CD1c-positive myeloid dendritic cell (primary cell): ENCODE measurements around the gene KDM4E.
"Not testable (repeated sequence)": the region's sequence is repeated elsewhere in the genome, so short reads cannot be mapped to it uniquely, and the experiment has no call there.

Experiments used
- DNase-seq: peaks from one replicate; pipeline ENCODE4 v3.0.0-alpha.2; 2016; ENCODE audit errors: extremely low spot score

KDM4E gene

GRCh38 chr11:95024958-95025357 lies at the start of gene KDM4E:
Gene KDM4E (plus strand): TSS chr11:95025258. CDS start chr11:95025558, 300 bp downstream.
- DNase-seq = no peak

GRCh38 chr11:94975599-94975998 lies 49.5 kb upstream of the KDM4E start:
- DNase-seq = no peak

GRCh38 chr11:94987378-94987777 lies 37.7 kb upstream of the KDM4E start:
- DNase-seq = no peak

- DNase-seq = no peak
Observed at GRCh38 chr11:94988748-94989147, 36.3 kb upstream of the KDM4E start.

GRCh38 chr11:94993400-94993943 lies 31.6 kb upstream of the KDM4E start:
- DNase-seq = no peak

DNA sequence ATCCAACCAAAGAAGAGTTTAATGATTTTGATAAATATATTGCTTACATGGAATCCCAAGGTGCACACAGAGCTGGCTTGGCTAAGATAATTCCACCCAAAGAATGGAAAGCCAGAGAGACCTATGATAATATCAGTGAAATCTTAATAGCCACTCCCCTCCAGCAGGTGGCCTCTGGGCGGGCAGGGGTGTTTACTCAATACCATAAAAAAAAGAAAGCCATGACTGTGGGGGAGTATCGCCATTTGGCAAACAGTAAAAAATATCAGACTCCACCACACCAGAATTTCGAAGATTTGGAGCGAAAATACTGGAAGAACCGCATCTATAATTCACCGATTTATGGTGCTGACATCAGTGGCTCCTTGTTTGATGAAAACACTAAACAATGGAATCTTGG lies 27.6 kb upstream of the KDM4E start:
- no peak for DNase-seq

- no peak for DNase-seq
Observed at GRCh38 chr11:94998285-94998684, 26.8 kb upstream of the KDM4E start.

- DNase-seq = no peak
Observed at GRCh38 chr11:95003716-95004115, 21.3 kb upstream of the KDM4E start.

DNA sequence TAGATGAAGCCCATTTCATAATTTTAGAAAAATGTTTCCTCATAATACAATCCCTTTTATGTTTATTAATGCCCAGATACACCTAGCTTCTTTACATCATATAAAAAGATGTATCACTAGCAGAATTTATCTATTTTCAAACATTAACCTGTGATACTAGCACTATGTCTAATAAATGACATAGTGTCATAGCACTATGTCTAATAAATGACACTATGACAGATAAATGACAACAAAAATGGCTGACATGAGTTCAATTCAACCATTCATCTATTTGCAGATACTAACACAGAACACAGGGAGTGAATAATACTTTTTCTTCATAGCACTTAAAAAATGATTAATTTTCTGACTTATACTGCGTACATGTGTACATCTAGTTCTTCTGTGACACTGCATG lies 19.4 kb upstream of the KDM4E start:
- DNase-seq = no peak

DNA sequence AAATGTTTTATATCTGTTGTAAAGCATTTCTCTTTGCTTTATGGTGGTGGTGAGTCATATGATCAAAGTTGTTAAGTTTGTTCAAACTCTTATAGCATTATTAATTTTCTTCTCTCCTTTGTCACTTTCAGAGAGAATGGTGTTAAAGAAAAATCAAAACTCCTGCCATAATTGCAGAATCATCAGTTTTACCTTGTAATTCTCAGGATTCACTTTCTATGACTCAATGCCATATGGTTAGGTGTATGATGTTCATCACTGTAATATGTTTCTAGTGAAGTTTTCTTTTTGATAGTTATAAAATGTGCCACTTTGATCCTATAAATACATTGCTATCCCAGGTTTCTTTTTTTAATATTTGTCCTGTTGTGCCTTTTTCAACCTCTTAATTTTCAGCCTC lies 13.7 kb upstream of the KDM4E start:
- DNase-seq = no peak

DNA sequence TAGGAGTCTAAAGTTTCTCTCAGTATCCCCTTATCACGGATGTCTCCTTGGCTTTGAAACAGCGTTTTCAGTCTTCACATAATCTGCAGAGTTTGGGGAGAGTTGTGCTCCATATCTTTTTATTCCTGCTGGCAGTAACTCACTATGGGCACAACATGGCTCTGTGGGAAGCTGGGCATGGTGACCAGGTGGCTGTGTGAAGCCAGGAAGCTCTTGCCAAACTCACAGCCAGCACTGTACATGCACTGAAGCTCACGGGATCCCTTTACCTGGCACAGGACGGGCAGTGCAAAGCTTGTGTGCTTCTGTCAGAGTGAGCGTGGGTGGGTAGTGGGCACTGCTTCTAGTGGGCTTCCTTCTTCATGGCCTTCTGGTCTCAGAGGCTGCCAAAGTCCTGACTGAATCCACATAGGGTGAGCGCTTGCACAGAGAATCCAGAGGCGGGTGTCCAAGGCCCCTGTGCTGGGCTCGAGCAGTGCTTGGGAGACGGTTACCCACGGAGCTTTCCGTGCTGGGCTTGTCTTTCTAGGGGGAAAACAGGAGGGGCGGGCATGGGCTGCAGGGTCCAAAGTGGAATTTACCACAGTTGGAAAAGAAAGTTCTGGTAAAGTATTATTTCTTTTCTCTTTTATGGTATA lies 10.8 kb upstream of the KDM4E start:
- no peak for DNase-seq

- DNase-seq = no peak
Observed at GRCh38 chr11:95016139-95016538, 8.9 kb upstream of the KDM4E start.

GRCh38 chr11:95021468-95021867 lies 3.6 kb upstream of the KDM4E start:
- not testable (repeated sequence) for DNase-seq

DNA sequence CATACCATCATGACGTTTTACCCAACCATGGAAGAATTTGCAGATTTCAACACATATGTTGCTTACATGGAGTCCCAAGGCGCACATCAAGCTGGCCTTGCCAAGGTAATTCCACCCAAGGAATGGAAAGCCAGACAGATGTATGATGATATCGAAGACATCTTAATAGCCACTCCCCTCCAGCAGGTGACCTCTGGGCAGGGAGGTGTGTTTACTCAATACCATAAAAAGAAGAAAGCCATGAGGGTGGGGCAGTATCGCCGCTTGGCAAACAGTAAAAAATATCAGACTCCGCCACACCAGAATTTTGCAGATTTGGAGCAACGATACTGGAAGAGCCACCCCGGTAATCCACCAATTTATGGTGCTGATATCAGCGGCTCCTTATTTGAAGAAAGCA lies 536 bp downstream of the KDM4E start:
- DNase-seq = not testable (repeated sequence)

- no peak for DNase-seq
Observed at GRCh38 chr11:95028357-95028756, 3.3 kb downstream of the KDM4E start.

- DNase-seq = no peak
Observed at GRCh38 chr11:95033051-95033450, 8.0 kb downstream of the KDM4E start.

GRCh38 chr11:95035316-95035715 lies 10.3 kb downstream of the KDM4E start:
- no peak for DNase-seq

- DNase-seq = peak; percentile 2
Observed at GRCh38 chr11:95037356-95038035, 12.4 kb downstream of the KDM4E start.

DNA sequence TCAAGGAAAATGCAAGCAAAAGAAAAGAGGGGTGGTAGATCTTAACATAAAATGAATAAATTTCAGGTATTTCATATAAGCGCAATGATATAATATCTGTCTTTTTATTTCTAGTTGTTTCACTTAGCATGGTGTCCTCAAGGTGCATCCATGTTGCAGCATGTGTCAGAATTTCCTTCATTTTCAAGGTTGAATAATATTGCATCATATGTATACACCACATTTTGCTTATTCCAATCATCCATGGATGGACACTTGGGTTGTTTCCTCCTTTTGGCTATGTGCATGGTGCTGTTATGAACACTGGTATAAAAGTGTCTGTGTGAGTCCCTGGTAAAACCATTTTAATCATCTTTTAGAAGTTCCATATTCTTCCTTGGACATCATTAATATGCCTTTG lies 17.2 kb downstream of the KDM4E start:
- DNase-seq = no peak

GRCh38 chr11:95042906-95043305 lies 17.8 kb downstream of the KDM4E start:
- no peak for DNase-seq

DNA sequence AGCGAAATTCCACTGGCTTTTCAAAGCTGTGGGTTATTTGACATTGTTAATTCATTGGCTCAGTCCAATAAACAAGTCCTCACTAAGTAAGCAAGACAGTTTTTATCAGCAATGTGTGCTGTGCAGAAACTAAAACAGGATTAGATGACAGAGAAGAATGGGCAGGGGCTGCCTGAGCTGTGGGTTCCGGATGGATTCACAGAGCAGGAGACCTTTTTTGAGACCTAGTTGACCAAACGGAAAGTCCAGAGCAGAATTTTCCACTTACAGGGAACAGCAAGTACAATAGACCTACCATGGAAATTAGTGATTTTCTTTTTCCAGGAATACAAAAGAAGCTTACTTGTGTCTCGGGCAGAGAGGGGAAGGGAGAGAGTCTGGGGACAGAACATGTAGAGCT lies 19.0 kb downstream of the KDM4E start:
- DNase-seq = no peak

- no peak for DNase-seq
Observed at GRCh38 chr11:95045812-95046211, 20.8 kb downstream of the KDM4E start.

GRCh38 chr11:95049122-95049521 lies 24.1 kb downstream of the KDM4E start, which contains the start of gene KDM4F:
Gene KDM4F (plus strand): TSS chr11:95049422.
- DNase-seq = not testable (repeated sequence)
